Liver (tissue), 9 donors: Measurements from ENCODE around the gene ACAD8. TPM values are rescaled to one million over a fixed set of nuclear protein-coding genes. Genes with fewer than 3 reads are reported as not detected.

Experiments
- DNase-seq: peaks from one replicate; pipeline ENCODE4 v3.0.0-alpha.2; 2017; ENCODE audit warnings: low spot score
- H3K27ac ChIP-seq, 2 donors: one replicate each; pipeline ENCODE4 v1.7.0; 2013; ENCODE audit warnings: inconsistent platforms in 2 of 2, low read length in 2 of 2, control low read depth in 1 of 2, low read depth in 1 of 2, mild to moderate bottlenecking in 1 of 2
- H3K27me3 ChIP-seq, 4 donors: one replicate each; pipeline versions ENCODE4 v1.6.1 to v1.7.0; 2013; ENCODE audit warnings: low read length in 3 of 4, inconsistent platforms in 1 of 4, mild to moderate bottlenecking in 1 of 4, moderate library complexity in 1 of 4; ENCODE audit not compliant: control insufficient read depth in 4 of 4, insufficient read depth in 4 of 4
- H3K36me3 ChIP-seq, 4 donors: one replicate each; pipeline versions ENCODE4 v1.6.1 to v1.7.0; 2013; ENCODE audit warnings: low read length in 3 of 4, mild to moderate bottlenecking in 3 of 4, low read depth in 1 of 4, moderate library complexity in 1 of 4; ENCODE audit not compliant: control insufficient read depth in 4 of 4, insufficient read depth in 3 of 4
- H3K4me1 ChIP-seq, 4 donors: one replicate each; pipeline versions ENCODE4 v1.6.1 to v1.7.0; 2013; ENCODE audit warnings: low read length in 3 of 4, mild to moderate bottlenecking in 3 of 4, moderate library complexity in 1 of 4; ENCODE audit not compliant: control insufficient read depth in 4 of 4, insufficient read depth in 4 of 4
- H3K4me3 ChIP-seq, 3 donors: one replicate each; pipeline versions ENCODE4 v1.6.1 to v1.7.0; 2013; ENCODE audit warnings: low read length in 3 of 3, control low read depth in 1 of 3, low read depth in 1 of 3, mild to moderate bottlenecking in 1 of 3
- H3K9ac ChIP-seq, 2 donors: one replicate each; pipeline ENCODE4 v1.7.0; 2013; ENCODE audit warnings: low read length in 2 of 2, mild to moderate bottlenecking in 2 of 2, moderate library complexity in 2 of 2, control low read depth in 1 of 2, low read depth in 1 of 2
- H3K9me3 ChIP-seq, 4 donors: one replicate each; pipeline versions ENCODE4 v1.6.1 to v1.7.0; 2013; ENCODE audit warnings: low read length in 3 of 4; ENCODE audit not compliant: control insufficient read depth in 4 of 4
- ATF3 ChIP-seq: IDR thresholded peaks from 2 replicates; pipeline ENCODE4 v1.6.1; 2016; ENCODE audit warnings: antibody characterized with exemption
- EGR1 ChIP-seq, 2 donors: IDR thresholded peaks; 2 replicates each; pipeline ENCODE4 v1.6.1; 2016 to 2018; ENCODE audit warnings: antibody characterized with exemption in 2 of 2, low read depth in 2 of 2
- FOXA1 ChIP-seq: IDR thresholded peaks from 2 replicates; pipeline ENCODE4 v1.6.1; 2016; ENCODE audit warnings: antibody characterized with exemption
- FOXA2 ChIP-seq: IDR thresholded peaks from 2 replicates; pipeline ENCODE4 v1.6.1; 2016; ENCODE audit warnings: antibody characterized with exemption
- GABPA ChIP-seq, 2 donors: IDR thresholded peaks in 1 of 2; conservative IDR thresholded peaks in 1 of 2; 2 replicates each; pipeline ENCODE4 v1.6.1; 2016; ENCODE audit warnings: antibody characterized with exemption in 2 of 2, mild to moderate bottlenecking in 1 of 2, moderate library complexity in 1 of 2
- HNF4A ChIP-seq, 2 donors: conservative IDR thresholded peaks; 2 replicates each; pipeline ENCODE4 v1.6.1; 2016; ENCODE audit warnings: antibody characterized with exemption in 2 of 2, mild to moderate bottlenecking in 2 of 2
- HNF4G ChIP-seq: IDR thresholded peaks from 2 replicates; pipeline ENCODE4 v1.6.1; 2016; ENCODE audit warnings: antibody characterized with exemption
- JUND ChIP-seq, 2 donors: IDR thresholded peaks; 2 replicates each; pipeline ENCODE4 v1.6.1; 2016; ENCODE audit warnings: antibody characterized with exemption in 2 of 2
- NR2F2 ChIP-seq: IDR thresholded peaks from 2 replicates; pipeline ENCODE4 v1.6.1; 2016; ENCODE audit warnings: antibody characterized with exemption
- RAD21 ChIP-seq, 2 donors: IDR thresholded peaks; 2 replicates each; pipeline ENCODE4 v1.6.1; 2016; ENCODE audit warnings: antibody characterized with exemption in 2 of 2, mild to moderate bottlenecking in 2 of 2
- RXRA ChIP-seq, 2 donors: IDR thresholded peaks; 2 replicates each; pipeline ENCODE4 v1.6.1; 2017 to 2018; ENCODE audit warnings: antibody characterized with exemption in 2 of 2, mild to moderate bottlenecking in 1 of 2
- SP1 ChIP-seq: IDR thresholded peaks from 2 replicates; pipeline ENCODE4 v1.6.1; 2018; ENCODE audit warnings: antibody characterized with exemption, mild to moderate bottlenecking
- TAF1 ChIP-seq: conservative IDR thresholded peaks from 2 replicates; pipeline ENCODE4 v1.6.1; 2016; ENCODE audit warnings: antibody characterized with exemption, mild to moderate bottlenecking
- YY1 ChIP-seq: IDR thresholded peaks from 2 replicates; pipeline ENCODE4 v1.6.1; 2016; ENCODE audit warnings: antibody characterized with exemption, mild to moderate bottlenecking
- WGBS: extraction: QIAGEN DNeasy Blood & Tissue Kit; methylation state at CpG from one replicate; pipeline ENCODE4 v1.1.7; 2013; 5-methylcytosine and 5-hydroxymethylcytosine counted together
- polyA plus RNA-seq, 2 donors: library from polyadenylated mRNA; stranded (reverse) in 1 of 2; unstranded in 1 of 2; fragments of 200-250 nt in 1 of 2; fragments of >200 nt in 1 of 2; fragmentation: Nextera tagmentation in 1 of 2; extraction: Ambion mirVana in 1 of 2; gene quantifications; one replicate each; pipeline versions ENCODE4 v1.2.1 to v1.2.3, GENCODE V29; 2013 to 2015
- total RNA-seq, 2 donors: library from RNA; depleted of rRNA; stranded (reverse); fragments of >200 nt; gene quantifications; one replicate each; pipeline ENCODE4 v1.2.3, GENCODE V29; 2014
- TF ChIP-seq, protein P1 (sequence below): IDR thresholded peaks from 2 replicates; pipeline ENCODE4 v1.6.1; 2016; ENCODE audit warnings: antibody characterized with exemption
- TF ChIP-seq, protein P2 (sequence below): IDR thresholded peaks from 2 replicates; pipeline ENCODE4 v1.6.1; 2016; ENCODE audit warnings: antibody characterized with exemption
- TF ChIP-seq, protein P3 (sequence below): fragments of 150-350 bp; IDR thresholded peaks from 2 replicates; pipeline ENCODE4 v1.5.1; 2017; ENCODE audit warnings: improper control_type of control experiment, low read depth, low read length; ENCODE audit not compliant: missing input control
- TF ChIP-seq, protein P4 (sequence below): IDR thresholded peaks from 2 replicates; pipeline ENCODE4 v1.6.1; 2016; ENCODE audit warnings: antibody characterized with exemption, mild to moderate bottlenecking
- donor health status: healthy.
- donor health status: healthy.
- donor health status: healthy.
- donor health status: healthy.
- donor health status: healthy.

The ACAD8 gene
- total and polyA plus RNA-seq, 4 donors, result 14.1 to 32.2 (median 27.1) TPM

DNA sequence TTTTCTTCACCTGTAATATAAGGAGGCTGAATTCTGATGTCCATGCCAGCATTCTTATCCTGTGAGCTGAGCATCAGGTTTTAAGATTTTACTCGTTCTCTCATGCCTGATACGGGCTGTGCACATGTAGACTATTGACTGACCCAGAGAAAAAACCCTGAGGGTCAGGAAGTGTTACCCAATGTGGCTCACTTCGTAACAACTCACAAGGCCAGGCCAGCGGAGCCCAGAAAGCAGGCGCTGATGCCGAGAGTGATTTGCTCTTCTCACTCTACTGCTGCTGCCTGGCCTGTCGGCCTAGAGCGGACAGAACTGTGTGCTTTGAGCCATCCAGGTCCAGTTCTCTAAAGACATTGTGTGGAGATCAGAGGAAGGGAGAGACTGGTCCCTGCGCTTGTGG is 11.0 kb upstream of the ACAD8 start:
- TF ChIP-seq SP1 (peak; percentile 65), RXRA (IDR thresholded peaks at IDR 0.05) (peak; percentile 16 to 67), JUND (IDR thresholded peaks at IDR 0.05) (no peak), HNF4G (peak; percentile 15), FOXA2 (no peak), HNF4A (conservative IDR thresholded peaks at IDR 0.05) (peak; percentile 19 to 68), EGR1 (IDR thresholded peaks at IDR 0.05; ENCODE audit: low read depth in 2 of 2) (no peak), RAD21 (IDR thresholded peaks at IDR 0.05) (peak in 1 of 2 donors; percentile 22)
- no peaks in the 10 kb centered on the region for H3K4me1 ChIP-seq
- H3K36me3 ChIP-seq, result peaks cover 3 to 69% (median 29%) of the 10 kb centered on the region in 4 donors
- no peak overlapping the region for H3K9ac ChIP-seq
- H3K9me3 ChIP-seq, result no peaks in the 10 kb centered on the region
- 66% methylated on average over 9 of the region's 9 CpGs for WGBS
- H3K27ac ChIP-seq, result no peak overlapping the region
- DNase-seq, result peak; percentile 46
- H3K27me3 ChIP-seq, result no peaks in the 10 kb centered on the region
- H3K4me3 ChIP-seq, result no peak overlapping the region

GRCh38 chr11:134243913-134244312 is 9.5 kb upstream of the ACAD8 start:
- Histone ChIP-seq H3K36me3 (peaks cover 3 to 83% (median 43%) of the 10 kb centered on the region in 4 donors), H3K27ac (no peak overlapping the region), H3K9me3 (no peaks in the 10 kb centered on the region), H3K9ac (no peak overlapping the region), H3K27me3 (no peaks in the 10 kb centered on the region), H3K4me3 (no peak overlapping the region), H3K4me1 (no peaks in the 10 kb centered on the region)
- no peak for DNase-seq
- 97% methylated on average over 4 of the region's 4 CpGs for whole genome bisulfite sequencing
- TF ChIP-seq, protein P1, sequence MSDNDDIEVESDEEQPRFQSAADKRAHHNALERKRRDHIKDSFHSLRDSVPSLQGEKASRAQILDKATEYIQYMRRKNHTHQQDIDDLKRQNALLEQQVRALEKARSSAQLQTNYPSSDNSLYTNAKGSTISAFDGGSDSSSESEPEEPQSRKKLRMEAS, result no peak
- TF ChIP-seq SP1, result no peak

- 57% methylated on average over 7 of the region's 7 CpGs for WGBS
- no peak overlapping the region for H3K27ac ChIP-seq
- H3K9me3 ChIP-seq, result no peaks in the 10 kb centered on the region
- H3K4me1 ChIP-seq, result no peaks in the 10 kb centered on the region
- peaks cover 3 to 80% (median 49%) of the 10 kb centered on the region in 4 donors for H3K36me3 ChIP-seq
- H3K27me3 ChIP-seq, result no peaks in the 10 kb centered on the region
- TF ChIP-seq FOXA2 (no peak), NR2F2 (no peak), HNF4A (conservative IDR thresholded peaks at IDR 0.05) (no peak), FOXA1 (no peak), RAD21 (IDR thresholded peaks at IDR 0.05) (peak; percentile 63 to 80), ATF3 (no peak), TAF1 (no peak), GABPA (IDR thresholded peaks at IDR 0.05 in 1 of 2, conservative IDR thresholded peaks at IDR 0.05 in 1 of 2) (no peak), SP1 (no peak), RXRA (IDR thresholded peaks at IDR 0.05) (peak in 1 of 2 donors; percentile 24), HNF4G (no peak), JUND (IDR thresholded peaks at IDR 0.05) (no peak), YY1 (no peak), EGR1 (IDR thresholded peaks at IDR 0.05; ENCODE audit: low read depth in 2 of 2) (no peak)
- TF ChIP-seq, protein P2, sequence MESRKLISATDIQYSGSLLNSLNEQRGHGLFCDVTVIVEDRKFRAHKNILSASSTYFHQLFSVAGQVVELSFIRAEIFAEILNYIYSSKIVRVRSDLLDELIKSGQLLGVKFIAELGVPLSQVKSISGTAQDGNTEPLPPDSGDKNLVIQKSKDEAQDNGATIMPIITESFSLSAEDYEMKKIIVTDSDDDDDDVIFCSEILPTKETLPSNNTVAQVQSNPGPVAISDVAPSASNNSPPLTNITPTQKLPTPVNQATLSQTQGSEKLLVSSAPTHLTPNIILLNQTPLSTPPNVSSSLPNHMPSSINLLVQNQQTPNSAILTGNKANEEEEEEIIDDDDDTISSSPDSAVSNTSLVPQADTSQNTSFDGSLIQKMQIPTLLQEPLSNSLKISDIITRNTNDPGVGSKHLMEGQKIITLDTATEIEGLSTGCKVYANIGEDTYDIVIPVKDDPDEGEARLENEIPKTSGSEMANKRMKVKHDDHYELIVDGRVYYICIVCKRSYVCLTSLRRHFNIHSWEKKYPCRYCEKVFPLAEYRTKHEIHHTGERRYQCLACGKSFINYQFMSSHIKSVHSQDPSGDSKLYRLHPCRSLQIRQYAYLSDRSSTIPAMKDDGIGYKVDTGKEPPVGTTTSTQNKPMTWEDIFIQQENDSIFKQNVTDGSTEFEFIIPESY, result no peak
- TF ChIP-seq, protein P3, sequence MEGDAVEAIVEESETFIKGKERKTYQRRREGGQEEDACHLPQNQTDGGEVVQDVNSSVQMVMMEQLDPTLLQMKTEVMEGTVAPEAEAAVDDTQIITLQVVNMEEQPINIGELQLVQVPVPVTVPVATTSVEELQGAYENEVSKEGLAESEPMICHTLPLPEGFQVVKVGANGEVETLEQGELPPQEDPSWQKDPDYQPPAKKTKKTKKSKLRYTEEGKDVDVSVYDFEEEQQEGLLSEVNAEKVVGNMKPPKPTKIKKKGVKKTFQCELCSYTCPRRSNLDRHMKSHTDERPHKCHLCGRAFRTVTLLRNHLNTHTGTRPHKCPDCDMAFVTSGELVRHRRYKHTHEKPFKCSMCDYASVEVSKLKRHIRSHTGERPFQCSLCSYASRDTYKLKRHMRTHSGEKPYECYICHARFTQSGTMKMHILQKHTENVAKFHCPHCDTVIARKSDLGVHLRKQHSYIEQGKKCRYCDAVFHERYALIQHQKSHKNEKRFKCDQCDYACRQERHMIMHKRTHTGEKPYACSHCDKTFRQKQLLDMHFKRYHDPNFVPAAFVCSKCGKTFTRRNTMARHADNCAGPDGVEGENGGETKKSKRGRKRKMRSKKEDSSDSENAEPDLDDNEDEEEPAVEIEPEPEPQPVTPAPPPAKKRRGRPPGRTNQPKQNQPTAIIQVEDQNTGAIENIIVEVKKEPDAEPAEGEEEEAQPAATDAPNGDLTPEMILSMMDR, result peak; percentile 63
- TF ChIP-seq, protein P1, result no peak
- TF ChIP-seq, protein P4, sequence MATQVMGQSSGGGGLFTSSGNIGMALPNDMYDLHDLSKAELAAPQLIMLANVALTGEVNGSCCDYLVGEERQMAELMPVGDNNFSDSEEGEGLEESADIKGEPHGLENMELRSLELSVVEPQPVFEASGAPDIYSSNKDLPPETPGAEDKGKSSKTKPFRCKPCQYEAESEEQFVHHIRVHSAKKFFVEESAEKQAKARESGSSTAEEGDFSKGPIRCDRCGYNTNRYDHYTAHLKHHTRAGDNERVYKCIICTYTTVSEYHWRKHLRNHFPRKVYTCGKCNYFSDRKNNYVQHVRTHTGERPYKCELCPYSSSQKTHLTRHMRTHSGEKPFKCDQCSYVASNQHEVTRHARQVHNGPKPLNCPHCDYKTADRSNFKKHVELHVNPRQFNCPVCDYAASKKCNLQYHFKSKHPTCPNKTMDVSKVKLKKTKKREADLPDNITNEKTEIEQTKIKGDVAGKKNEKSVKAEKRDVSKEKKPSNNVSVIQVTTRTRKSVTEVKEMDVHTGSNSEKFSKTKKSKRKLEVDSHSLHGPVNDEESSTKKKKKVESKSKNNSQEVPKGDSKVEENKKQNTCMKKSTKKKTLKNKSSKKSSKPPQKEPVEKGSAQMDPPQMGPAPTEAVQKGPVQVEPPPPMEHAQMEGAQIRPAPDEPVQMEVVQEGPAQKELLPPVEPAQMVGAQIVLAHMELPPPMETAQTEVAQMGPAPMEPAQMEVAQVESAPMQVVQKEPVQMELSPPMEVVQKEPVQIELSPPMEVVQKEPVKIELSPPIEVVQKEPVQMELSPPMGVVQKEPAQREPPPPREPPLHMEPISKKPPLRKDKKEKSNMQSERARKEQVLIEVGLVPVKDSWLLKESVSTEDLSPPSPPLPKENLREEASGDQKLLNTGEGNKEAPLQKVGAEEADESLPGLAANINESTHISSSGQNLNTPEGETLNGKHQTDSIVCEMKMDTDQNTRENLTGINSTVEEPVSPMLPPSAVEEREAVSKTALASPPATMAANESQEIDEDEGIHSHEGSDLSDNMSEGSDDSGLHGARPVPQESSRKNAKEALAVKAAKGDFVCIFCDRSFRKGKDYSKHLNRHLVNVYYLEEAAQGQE, result no peak
- H3K4me3 ChIP-seq, result no peak overlapping the region
- no peak for DNase-seq
- H3K9ac ChIP-seq, result no peak overlapping the region
These were observed 8.8 kb upstream of the ACAD8 start for GRCh38 chr11:134244593-134244992.
